ENCODE data around the gene DHRS3. TPM values are rescaled to one million over a fixed set of nuclear protein-coding genes. Genes with fewer than 3 reads are reported as not detected.

The DHRS3 gene
- total RNA-seq, 2 donors from 2014 or later, result 9.2 to 9.8 TPM

GRCh38 chr1:12637693-12638092 is 19.7 kb upstream of the DHRS3 start:
- Mint-ChIP-seq H3K4me1 (no peaks in the 10 kb centered on the region), H3K4me3 (no peak overlapping the region), H3K27ac (no peak overlapping the region), H3K36me3 (ENCODE audit: low read depth) (peaks cover 2% of the 10 kb centered on the region), H3K27me3 (ENCODE audit: insufficient read depth) (no peaks in the 10 kb centered on the region), H3K9me3 (peaks cover 47% of the 10 kb centered on the region)
- 88 to 96% methylated on average over 8 of the region's 8 CpGs for WGBS, 2 experiments (ENCODE audit: insufficient coverage in 1 of 2, insufficient read length in 1 of 2)
- no peaks in the 10 kb centered on the region for H3K27me3 ChIP-seq (ENCODE audit: control insufficient read depth, insufficient read depth, low read length, poor library complexity, severe bottlenecking)
- H3K27ac ChIP-seq (ENCODE audit: low read depth, low read length), result no peak overlapping the region
- TF ChIP-seq, protein P1, sequence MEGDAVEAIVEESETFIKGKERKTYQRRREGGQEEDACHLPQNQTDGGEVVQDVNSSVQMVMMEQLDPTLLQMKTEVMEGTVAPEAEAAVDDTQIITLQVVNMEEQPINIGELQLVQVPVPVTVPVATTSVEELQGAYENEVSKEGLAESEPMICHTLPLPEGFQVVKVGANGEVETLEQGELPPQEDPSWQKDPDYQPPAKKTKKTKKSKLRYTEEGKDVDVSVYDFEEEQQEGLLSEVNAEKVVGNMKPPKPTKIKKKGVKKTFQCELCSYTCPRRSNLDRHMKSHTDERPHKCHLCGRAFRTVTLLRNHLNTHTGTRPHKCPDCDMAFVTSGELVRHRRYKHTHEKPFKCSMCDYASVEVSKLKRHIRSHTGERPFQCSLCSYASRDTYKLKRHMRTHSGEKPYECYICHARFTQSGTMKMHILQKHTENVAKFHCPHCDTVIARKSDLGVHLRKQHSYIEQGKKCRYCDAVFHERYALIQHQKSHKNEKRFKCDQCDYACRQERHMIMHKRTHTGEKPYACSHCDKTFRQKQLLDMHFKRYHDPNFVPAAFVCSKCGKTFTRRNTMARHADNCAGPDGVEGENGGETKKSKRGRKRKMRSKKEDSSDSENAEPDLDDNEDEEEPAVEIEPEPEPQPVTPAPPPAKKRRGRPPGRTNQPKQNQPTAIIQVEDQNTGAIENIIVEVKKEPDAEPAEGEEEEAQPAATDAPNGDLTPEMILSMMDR (conservative IDR thresholded peaks at IDR 0.05), result no peak
- H3K9me3 ChIP-seq (ENCODE audit: control insufficient read depth, low read length), result peaks cover 35% of the 10 kb centered on the region
- no peaks in the 10 kb centered on the region for H3K4me1 ChIP-seq (ENCODE audit: control insufficient read depth, insufficient read depth, low read length)
- no peak for DNase-seq
- H3K36me3 ChIP-seq (ENCODE audit: control insufficient read depth, insufficient read depth, low read length), result no peaks in the 10 kb centered on the region
- no peak overlapping the region for H3K9ac ChIP-seq (ENCODE audit: extremely low read depth, low read length, poor library complexity, severe bottlenecking)
- H3K4me3 ChIP-seq (ENCODE audit: low read length), result no peak overlapping the region

DNA sequence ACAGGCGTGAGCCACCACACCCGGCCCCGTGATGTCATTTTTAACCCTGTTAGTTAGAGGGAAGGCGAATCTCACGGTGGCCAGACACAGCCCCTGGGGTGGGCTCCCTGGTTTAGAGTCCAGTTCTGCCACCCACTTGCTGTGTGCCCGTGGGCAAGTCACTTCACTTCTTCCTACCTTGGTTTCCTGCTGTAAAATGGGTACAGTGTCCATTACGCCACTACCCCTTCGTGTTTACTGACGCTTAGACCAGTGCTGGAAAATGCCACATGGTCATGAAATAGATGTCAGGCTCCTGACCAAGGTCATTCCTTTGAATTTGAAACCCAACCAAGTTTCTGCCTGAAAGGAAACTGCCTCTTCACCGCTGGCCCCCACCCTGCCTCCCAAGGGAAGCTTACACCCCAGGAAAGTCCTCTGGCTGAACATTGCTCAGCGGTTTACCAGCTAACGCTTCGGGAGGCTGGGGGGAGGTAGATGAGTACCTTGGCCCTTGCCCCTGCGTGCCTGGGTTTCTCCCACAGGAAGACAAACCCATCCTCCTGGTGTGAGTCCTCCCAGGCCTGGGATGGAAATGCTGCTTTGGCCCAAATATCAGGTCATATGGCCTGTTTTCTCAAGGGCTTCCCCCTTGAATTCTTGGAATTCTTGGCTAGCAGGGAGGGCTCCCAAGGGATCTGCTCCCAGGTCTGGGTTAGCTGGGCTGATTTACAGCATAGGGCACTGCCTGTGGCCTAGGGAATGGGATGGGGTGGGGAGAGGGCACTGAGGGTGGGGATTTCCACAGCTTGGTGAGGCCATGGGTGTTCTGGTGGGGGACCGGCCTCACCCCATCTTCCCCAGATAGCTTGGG is 18.3 kb upstream of the DHRS3 start:
- Histone ChIP-seq H3K27ac (ENCODE audit: low read depth, low read length) (no peak overlapping the region), H3K9me3 (ENCODE audit: control insufficient read depth, low read length) (peaks cover 32% of the 10 kb centered on the region), H3K4me3 (ENCODE audit: low read length) (no peak overlapping the region), H3K4me1 (ENCODE audit: control insufficient read depth, insufficient read depth, low read length) (no peaks in the 10 kb centered on the region), H3K27me3 (ENCODE audit: control insufficient read depth, insufficient read depth, low read length, poor library complexity, severe bottlenecking) (no peaks in the 10 kb centered on the region), H3K36me3 (ENCODE audit: control insufficient read depth, insufficient read depth, low read length) (no peaks in the 10 kb centered on the region), H3K9ac (ENCODE audit: extremely low read depth, low read length, poor library complexity, severe bottlenecking) (no peak overlapping the region)
- peaks cover 2% of the 10 kb centered on the region for H3K36me3 Mint-ChIP-seq (ENCODE audit: low read depth)
- no peak overlapping the region for H3K4me3 Mint-ChIP-seq
- peaks cover 36% of the 10 kb centered on the region for H3K9me3 Mint-ChIP-seq
- no peak overlapping the region for H3K27ac Mint-ChIP-seq
- peak; percentile 87 for DNase-seq
- no peaks in the 10 kb centered on the region for H3K27me3 Mint-ChIP-seq (ENCODE audit: insufficient read depth)
- TF ChIP-seq, protein P1 (conservative IDR thresholded peaks at IDR 0.05), result no peak
- WGBS, 2 experiments (ENCODE audit: insufficient coverage in 1 of 2, insufficient read length in 1 of 2), result 92 to 100% methylated on average over 4 to 15 of the region's 15 CpGs
- no peaks in the 10 kb centered on the region for H3K4me1 Mint-ChIP-seq

GRCh38 chr1:12634696-12635202 is 16.7 kb upstream of the DHRS3 start:
- no peaks in the 10 kb centered on the region for H3K36me3 Mint-ChIP-seq (ENCODE audit: low read depth)
- Histone ChIP-seq H3K9me3 (ENCODE audit: control insufficient read depth, low read length) (peaks cover 16% of the 10 kb centered on the region), H3K4me3 (ENCODE audit: low read length) (no peak overlapping the region), H3K9ac (ENCODE audit: extremely low read depth, low read length, poor library complexity, severe bottlenecking) (no peak overlapping the region), H3K36me3 (ENCODE audit: control insufficient read depth, insufficient read depth, low read length) (no peaks in the 10 kb centered on the region), H3K27me3 (ENCODE audit: control insufficient read depth, insufficient read depth, low read length, poor library complexity, severe bottlenecking) (no peaks in the 10 kb centered on the region), H3K27ac (ENCODE audit: low read depth, low read length) (no peak overlapping the region), H3K4me1 (ENCODE audit: control insufficient read depth, insufficient read depth, low read length) (no peaks in the 10 kb centered on the region)
- TF ChIP-seq, protein P1 (conservative IDR thresholded peaks at IDR 0.05), result no peak
- peaks cover 20% of the 10 kb centered on the region for H3K9me3 Mint-ChIP-seq
- H3K4me1 Mint-ChIP-seq, result peaks cover 3% of the 10 kb centered on the region
- no peak overlapping the region for H3K4me3 Mint-ChIP-seq
- 90 to 96% methylated on average over 14 to 18 of the region's 18 CpGs for WGBS, 2 experiments (ENCODE audit: insufficient coverage in 1 of 2, insufficient read length in 1 of 2)
- peaks cover 2% of the 10 kb centered on the region for H3K27me3 Mint-ChIP-seq (ENCODE audit: insufficient read depth)
- H3K27ac Mint-ChIP-seq, result no peak overlapping the region
- DNase-seq, result no peak

Measured in endodermal cell (in vitro differentiated cells).